Nephron (organoid): ENCODE results near the gene ZBBX.

Source experiments
- H3K27ac Mint-ChIP-seq, 3 experiments: 2 replicates each; pipeline ENCODE4 v1.8.0; 2020; ENCODE audit warnings: mixed read lengths in 3 of 3, mild to moderate bottlenecking in 2 of 3, moderate library complexity in 1 of 3
- H3K27me3 Mint-ChIP-seq: 2 replicates; pipeline ENCODE4 v1.8.0; 2021; ENCODE audit warnings: low read depth, mild to moderate bottlenecking, moderate library complexity, mixed read lengths
- H3K36me3 Mint-ChIP-seq: 2 replicates; pipeline ENCODE4 v1.8.0; 2020; ENCODE audit warnings: low read depth, mixed read lengths
- H3K4me1 Mint-ChIP-seq: 2 replicates; pipeline ENCODE4 v1.8.0; 2020; ENCODE audit warnings: mixed read lengths
- H3K4me3 Mint-ChIP-seq, 3 experiments: 2 replicates each; pipeline ENCODE4 v1.8.0; 2020; ENCODE audit warnings: mild to moderate bottlenecking in 3 of 3, mixed read lengths in 3 of 3, moderate library complexity in 2 of 3
- H3K9me3 Mint-ChIP-seq: 2 replicates; pipeline ENCODE4 v1.8.0; 2020; ENCODE audit warnings: mixed read lengths
- CTCF ChIP-seq, 3 experiments: fragments of 200-600 bp; sonication (generic); IDR thresholded peaks; one replicate each; pipeline ENCODE4 v1.5.0; 2021; ENCODE audit warnings: antibody characterized with exemption in 3 of 3; ENCODE audit not compliant: unreplicated experiment in 3 of 3

ZBBX gene

GRCh38 chr3:167396075-167396474, 16.0 kb upstream of the ZBBX start:
- Mint-ChIP-seq H3K27me3 (no peaks in the 10 kb centered on the region), H3K4me3 (no peak overlapping the region), H3K4me1 (peaks cover 12% of the 10 kb centered on the region), H3K27ac (no peak overlapping the region), H3K36me3 (no peaks in the 10 kb centered on the region), H3K9me3 (no peaks in the 10 kb centered on the region)
- no peak for TF ChIP-seq CTCF (IDR thresholded peaks at IDR 0.05; ENCODE audit: unreplicated experiment in 3 of 3)

- no peaks in the 10 kb centered on the region for H3K27me3 Mint-ChIP-seq
- no peaks in the 10 kb centered on the region for H3K9me3 Mint-ChIP-seq
- no peak overlapping the region for H3K4me3 Mint-ChIP-seq
- H3K36me3 Mint-ChIP-seq: no peaks in the 10 kb centered on the region
- H3K4me1 Mint-ChIP-seq: peaks cover 12% of the 10 kb centered on the region
- no peak overlapping the region for H3K27ac Mint-ChIP-seq
- peak; percentile 27 to 37 (median 34) for TF ChIP-seq CTCF (IDR thresholded peaks at IDR 0.05; ENCODE audit: unreplicated experiment in 3 of 3)
Measured at GRCh38 chr3:167394003-167394402, 13.9 kb upstream of the ZBBX start.

- Mint-ChIP-seq H3K36me3 (no peaks in the 10 kb centered on the region), H3K27ac (no peak overlapping the region), H3K4me1 (peaks cover 18% of the 10 kb centered on the region), H3K4me3 (no peak overlapping the region), H3K27me3 (no peaks in the 10 kb centered on the region), H3K9me3 (no peaks in the 10 kb centered on the region)
- no peak for TF ChIP-seq CTCF (IDR thresholded peaks at IDR 0.05; ENCODE audit: unreplicated experiment in 3 of 3)
Measured at GRCh38 chr3:167382155-167382554, 2.1 kb upstream of the ZBBX start.

GRCh38 chr3:167375478-167375877, 4.6 kb downstream of the ZBBX start:
- no peaks in the 10 kb centered on the region for H3K9me3 Mint-ChIP-seq
- H3K36me3 Mint-ChIP-seq: no peaks in the 10 kb centered on the region
- no peak for TF ChIP-seq CTCF (IDR thresholded peaks at IDR 0.05; ENCODE audit: unreplicated experiment in 3 of 3)
- peaks cover 5% of the 10 kb centered on the region for H3K4me1 Mint-ChIP-seq
- H3K27me3 Mint-ChIP-seq: no peaks in the 10 kb centered on the region
- H3K4me3 Mint-ChIP-seq: no peak overlapping the region
- no peak overlapping the region for H3K27ac Mint-ChIP-seq

DNA sequence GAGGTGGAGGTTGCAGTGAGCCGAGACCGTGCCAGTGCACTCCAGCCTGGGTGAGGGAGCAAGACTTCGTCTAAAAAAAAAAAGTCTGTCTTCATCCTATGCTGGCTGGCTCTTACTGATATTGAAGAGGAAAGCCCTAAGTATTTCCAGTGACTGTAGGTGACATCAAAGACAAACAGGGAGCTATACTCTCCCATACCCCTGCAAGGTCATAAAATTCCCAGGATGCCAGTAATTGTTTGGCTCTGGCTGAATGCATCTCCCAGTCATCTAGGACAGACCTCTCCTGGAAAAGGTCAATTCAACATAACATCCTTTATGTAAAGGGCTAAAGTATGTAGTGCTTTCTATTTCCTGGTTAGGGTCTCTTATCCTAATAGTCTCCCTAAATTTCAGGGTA, 8.0 kb downstream of the ZBBX start:
- no peaks in the 10 kb centered on the region for H3K4me1 Mint-ChIP-seq
- no peak overlapping the region for H3K27ac Mint-ChIP-seq
- H3K36me3 Mint-ChIP-seq: no peaks in the 10 kb centered on the region
- H3K27me3 Mint-ChIP-seq: no peaks in the 10 kb centered on the region
- no peak overlapping the region for H3K4me3 Mint-ChIP-seq
- no peak for TF ChIP-seq CTCF (IDR thresholded peaks at IDR 0.05; ENCODE audit: unreplicated experiment in 3 of 3)
- H3K9me3 Mint-ChIP-seq: no peaks in the 10 kb centered on the region

DNA sequence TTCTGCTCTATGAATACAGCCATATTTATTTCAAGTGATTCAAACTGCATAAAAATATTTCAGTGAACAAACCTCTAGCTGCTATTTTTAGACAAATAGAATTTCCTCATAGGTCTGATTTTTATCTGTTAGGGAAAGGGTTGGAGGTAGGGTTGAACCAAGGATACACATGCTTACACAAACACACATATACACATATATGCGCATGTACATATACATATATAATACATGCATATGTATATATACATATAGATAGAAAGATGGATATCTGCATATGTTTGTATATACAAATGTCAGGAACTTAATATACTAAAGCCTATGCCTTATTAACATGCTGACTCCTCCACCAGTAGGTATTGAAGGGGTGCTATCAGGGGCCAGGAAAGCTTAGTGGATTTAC, 18.1 kb downstream of the ZBBX start:
- Mint-ChIP-seq H3K27me3 (no peaks in the 10 kb centered on the region), H3K27ac (no peak overlapping the region), H3K4me1 (no peaks in the 10 kb centered on the region), H3K9me3 (peaks cover 4% of the 10 kb centered on the region), H3K4me3 (no peak overlapping the region), H3K36me3 (peaks cover 4% of the 10 kb centered on the region)
- TF ChIP-seq CTCF (IDR thresholded peaks at IDR 0.05; ENCODE audit: unreplicated experiment in 3 of 3): no peak
